ENCODE results near the gene CGAS. TPM values are rescaled to one million over a fixed set of nuclear protein-coding genes. Genes with fewer than 3 reads are reported as not detected.

CGAS gene
- polyA plus RNA-seq, result 1 to 10 TPM in 3 of 4 donors, under 1 TPM in 1; 0.89 to 2.7 (median 2.3) TPM
- long read RNA-seq, donor 1, partial matches to known transcripts, result 0 of 1 reads
- long read RNA-seq, donor 1, other reads (novel, unspliced or antisense), result 0 of 1 reads
- long read RNA-seq, donor 2, result 0 reads
- long read RNA-seq, donor 3, result 0 reads
- long read RNA-seq, donor 4, result 0 reads
- long read RNA-seq, donor 5, result 0 reads
- long read RNA-seq, donor 6, partial matches to known transcripts, result 0 of 1 reads
- long read RNA-seq, donor 6, other reads (novel, unspliced or antisense), result 0 of 1 reads
- long read RNA-seq, donor 7, partial matches to known transcripts, result 0 of 1 reads
- long read RNA-seq, donor 7, other reads (novel, unspliced or antisense), result 0 of 1 reads
- long read RNA-seq, donor 8, result 0 reads
- long read RNA-seq, donor 9, partial matches to known transcripts, result 0 of 1 reads
- long read RNA-seq, donor 9, other reads (novel, unspliced or antisense), result 0 of 1 reads
- long read RNA-seq, donor 10, result 0 reads

- DNase-seq, result peak in 1 of 2 donors; percentile 56
- peak within 1 kb of the TSS; percentile 60 to 86 (median 77) for H3K4me3 ChIP-seq (ENCODE audit: low read depth in 1 of 3, low read length in 3 of 3)
- H3K27ac ChIP-seq (ENCODE audit: low read depth in 1 of 3, low read length in 2 of 3), result peak within 1 kb of the TSS; percentile 35 to 90 (median 68)
- peaks cover 0 to 11% (median 0%) of the 10 kb centered on the region in 3 donors for H3K27me3 ChIP-seq (ENCODE audit: control insufficient read depth in 3 of 3, insufficient read depth in 3 of 3, low read length in 3 of 3)
- 6 to 10% (median 7%) methylated on average over 23 of the region's 23 CpGs for WGBS, 3 donors
- peaks cover 0 to 4% (median 0%) of the 10 kb centered on the region in 3 donors for H3K4me1 ChIP-seq (ENCODE audit: control insufficient read depth in 3 of 3, insufficient read depth in 2 of 3, low read depth in 1 of 3, low read length in 2 of 3)
- peaks cover 0 to 2% of the 10 kb centered on the region in 2 donors for H3K9me3 ChIP-seq (ENCODE audit: control insufficient read depth in 2 of 2, insufficient read depth in 1 of 2, low read depth in 1 of 2, low read length in 1 of 2)
- H3K36me3 ChIP-seq (ENCODE audit: control insufficient read depth in 3 of 3, insufficient read depth in 2 of 3, low read depth in 1 of 3, low read length in 3 of 3), result peaks cover 0 to 3% (median 2%) of the 10 kb centered on the region in 3 donors
- no peak for FAIRE-seq
These were observed at the start of gene CGAS for GRCh38 chr6:73452107-73452461. Gene CGAS (minus strand): TSS chr6:73452297. CDS start chr6:73452181, 116 bp downstream.

GRCh38 chr6:73497915-73498314 is 45.8 kb upstream of the CGAS start:
- FAIRE-seq, result no peak
- no peaks in the 10 kb centered on the region for H3K4me1 ChIP-seq (ENCODE audit: control insufficient read depth in 3 of 3, insufficient read depth in 2 of 3, low read depth in 1 of 3, low read length in 2 of 3)
- H3K27ac ChIP-seq (ENCODE audit: low read depth in 1 of 3, low read length in 2 of 3), result no peak overlapping the region
- H3K4me3 ChIP-seq (ENCODE audit: low read depth in 1 of 3, low read length in 3 of 3), result no peak overlapping the region
- whole genome bisulfite sequencing, 3 donors, result 94 to 99% (median 96%) methylated on average over 3 of the region's 3 CpGs
- H3K27me3 ChIP-seq (ENCODE audit: control insufficient read depth in 3 of 3, insufficient read depth in 3 of 3, low read length in 3 of 3), result no peaks in the 10 kb centered on the region
- peaks cover 8 to 48% (median 21%) of the 10 kb centered on the region in 3 donors for H3K36me3 ChIP-seq (ENCODE audit: control insufficient read depth in 3 of 3, insufficient read depth in 2 of 3, low read depth in 1 of 3, low read length in 3 of 3)
- no peaks in the 10 kb centered on the region for H3K9me3 ChIP-seq (ENCODE audit: control insufficient read depth in 2 of 2, insufficient read depth in 1 of 2, low read depth in 1 of 2, low read length in 1 of 2)
- DNase-seq, result no peak

GRCh38 chr6:73491377-73491776 is 39.3 kb upstream of the CGAS start:
- no peak for DNase-seq
- FAIRE-seq, result no peak
- H3K4me1 ChIP-seq (ENCODE audit: control insufficient read depth in 3 of 3, insufficient read depth in 2 of 3, low read depth in 1 of 3, low read length in 2 of 3), result no peaks in the 10 kb centered on the region
- no peaks in the 10 kb centered on the region for H3K27me3 ChIP-seq (ENCODE audit: control insufficient read depth in 3 of 3, insufficient read depth in 3 of 3, low read length in 3 of 3)
- H3K9me3 ChIP-seq (ENCODE audit: control insufficient read depth in 2 of 2, insufficient read depth in 1 of 2, low read depth in 1 of 2, low read length in 1 of 2), result no peaks in the 10 kb centered on the region
- peaks cover 4 to 46% (median 24%) of the 10 kb centered on the region in 3 donors for H3K36me3 ChIP-seq (ENCODE audit: control insufficient read depth in 3 of 3, insufficient read depth in 2 of 3, low read depth in 1 of 3, low read length in 3 of 3)
- no peak overlapping the region for H3K27ac ChIP-seq (ENCODE audit: low read depth in 1 of 3, low read length in 2 of 3)
- H3K4me3 ChIP-seq (ENCODE audit: low read depth in 1 of 3, low read length in 3 of 3), result no peak overlapping the region

GRCh38 chr6:73487473-73487872 is 35.4 kb upstream of the CGAS start:
- no peak for FAIRE-seq
- Histone ChIP-seq H3K36me3 (ENCODE audit: control insufficient read depth in 3 of 3, insufficient read depth in 2 of 3, low read depth in 1 of 3, low read length in 3 of 3) (peaks cover 7 to 50% (median 19%) of the 10 kb centered on the region in 3 donors), H3K27me3 (ENCODE audit: control insufficient read depth in 3 of 3, insufficient read depth in 3 of 3, low read length in 3 of 3) (no peaks in the 10 kb centered on the region), H3K27ac (ENCODE audit: low read depth in 1 of 3, low read length in 2 of 3) (no peak overlapping the region), H3K4me3 (ENCODE audit: low read depth in 1 of 3, low read length in 3 of 3) (no peak overlapping the region), H3K9me3 (ENCODE audit: control insufficient read depth in 2 of 2, insufficient read depth in 1 of 2, low read depth in 1 of 2, low read length in 1 of 2) (no peaks in the 10 kb centered on the region), H3K4me1 (ENCODE audit: control insufficient read depth in 3 of 3, insufficient read depth in 2 of 3, low read depth in 1 of 3, low read length in 2 of 3) (no peaks in the 10 kb centered on the region)
- WGBS, 3 donors, result 94 to 99% (median 99%) methylated on average over 7 of the region's 7 CpGs
- no peak for DNase-seq

DNA sequence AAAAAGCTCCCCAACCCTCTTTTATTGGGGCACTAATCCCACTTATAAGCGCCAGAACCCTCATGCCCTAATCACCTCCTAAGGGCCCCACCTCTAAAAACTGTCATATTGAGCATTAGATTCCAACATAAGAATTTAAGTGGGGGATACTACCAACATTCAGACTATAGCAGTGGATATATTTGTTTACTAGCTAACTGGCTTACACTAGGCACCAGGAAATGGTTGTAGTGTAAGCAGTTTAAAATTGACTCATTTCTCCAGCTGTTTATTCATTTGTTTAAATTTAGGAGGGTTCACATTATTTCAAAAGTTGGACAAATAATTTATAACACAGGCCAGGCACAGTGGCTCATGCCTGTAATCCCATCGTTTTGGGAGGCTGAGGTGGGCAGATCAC is 32.3 kb upstream of the CGAS start:
- H3K4me3 ChIP-seq (ENCODE audit: low read depth in 1 of 3, low read length in 3 of 3), result no peak overlapping the region
- FAIRE-seq (no peak), DNase-seq (no peak)
- WGBS, 3 donors, result 80 to 85% (median 83%) methylated on average over 2 of the region's 2 CpGs
- no peaks in the 10 kb centered on the region for H3K9me3 ChIP-seq (ENCODE audit: control insufficient read depth in 2 of 2, insufficient read depth in 1 of 2, low read depth in 1 of 2, low read length in 1 of 2)
- H3K27me3 ChIP-seq (ENCODE audit: control insufficient read depth in 3 of 3, insufficient read depth in 3 of 3, low read length in 3 of 3), result no peaks in the 10 kb centered on the region
- peaks cover 16 to 61% (median 19%) of the 10 kb centered on the region in 3 donors for H3K36me3 ChIP-seq (ENCODE audit: control insufficient read depth in 3 of 3, insufficient read depth in 2 of 3, low read depth in 1 of 3, low read length in 3 of 3)
- H3K27ac ChIP-seq (ENCODE audit: low read depth in 1 of 3, low read length in 2 of 3), result no peak overlapping the region
- H3K4me1 ChIP-seq (ENCODE audit: control insufficient read depth in 3 of 3, insufficient read depth in 2 of 3, low read depth in 1 of 3, low read length in 2 of 3), result no peaks in the 10 kb centered on the region

GRCh38 chr6:73481969-73482368 is 29.9 kb upstream of the CGAS start:
- WGBS, 3 donors, result 90 to 96% (median 94%) methylated on average over 12 of the region's 12 CpGs

GRCh38 chr6:73477407-73477806 is 25.3 kb upstream of the CGAS start:
- Histone ChIP-seq H3K27me3 (ENCODE audit: control insufficient read depth in 3 of 3, insufficient read depth in 3 of 3, low read length in 3 of 3) (no peaks in the 10 kb centered on the region), H3K4me1 (ENCODE audit: control insufficient read depth in 3 of 3, insufficient read depth in 2 of 3, low read depth in 1 of 3, low read length in 2 of 3) (no peaks in the 10 kb centered on the region), H3K9me3 (ENCODE audit: control insufficient read depth in 2 of 2, insufficient read depth in 1 of 2, low read depth in 1 of 2, low read length in 1 of 2) (no peaks in the 10 kb centered on the region), H3K36me3 (ENCODE audit: control insufficient read depth in 3 of 3, insufficient read depth in 2 of 3, low read depth in 1 of 3, low read length in 3 of 3) (peaks cover 26 to 77% (median 31%) of the 10 kb centered on the region in 3 donors), H3K27ac (ENCODE audit: low read depth in 1 of 3, low read length in 2 of 3) (no peak overlapping the region), H3K4me3 (ENCODE audit: low read depth in 1 of 3, low read length in 3 of 3) (no peak overlapping the region)
- DNase-seq (no peak), FAIRE-seq (no peak)
- 93 to 98% (median 95%) methylated on average over 4 of the region's 4 CpGs for WGBS, 3 donors

More at GRCh38 chr6:73481969-73482368, 29.9 kb upstream of the CGAS start:
- no peaks in the 10 kb centered on the region for H3K9me3 ChIP-seq (ENCODE audit: control insufficient read depth in 2 of 2, insufficient read depth in 1 of 2, low read depth in 1 of 2, low read length in 1 of 2)
- H3K27me3 ChIP-seq (ENCODE audit: control insufficient read depth in 3 of 3, insufficient read depth in 3 of 3, low read length in 3 of 3), result no peaks in the 10 kb centered on the region
- no peak overlapping the region for H3K4me3 ChIP-seq (ENCODE audit: low read depth in 1 of 3, low read length in 3 of 3)
- no peaks in the 10 kb centered on the region for H3K4me1 ChIP-seq (ENCODE audit: control insufficient read depth in 3 of 3, insufficient read depth in 2 of 3, low read depth in 1 of 3, low read length in 2 of 3)
- FAIRE-seq, result no peak
- DNase-seq, result no peak
- peaks cover 11 to 66% (median 12%) of the 10 kb centered on the region in 3 donors for H3K36me3 ChIP-seq (ENCODE audit: control insufficient read depth in 3 of 3, insufficient read depth in 2 of 3, low read depth in 1 of 3, low read length in 3 of 3)
- H3K27ac ChIP-seq (ENCODE audit: low read depth in 1 of 3, low read length in 2 of 3), result no peak overlapping the region

DNA sequence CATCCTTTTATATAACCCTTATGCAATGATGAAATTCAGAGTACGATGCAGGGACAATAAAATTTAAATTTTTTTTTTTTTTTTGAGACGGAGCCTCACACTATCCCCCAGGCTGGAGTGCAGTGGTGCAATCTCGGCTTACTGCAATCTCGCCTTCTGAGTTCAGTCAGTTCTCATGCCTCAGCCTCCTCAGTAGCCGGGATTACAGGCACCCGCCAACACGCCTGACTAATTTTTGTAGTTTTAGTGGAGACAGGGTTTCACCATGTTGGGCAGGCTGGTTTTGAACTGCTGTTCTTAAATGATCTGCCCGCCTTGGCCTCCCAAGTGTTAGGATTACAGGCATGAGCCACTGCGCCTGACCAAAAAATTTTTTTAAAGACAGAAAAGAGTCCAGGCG is 24.6 kb upstream of the CGAS start:
- DNase-seq, result no peak
- no peak overlapping the region for H3K27ac ChIP-seq (ENCODE audit: low read depth in 1 of 3, low read length in 2 of 3)
- H3K27me3 ChIP-seq (ENCODE audit: control insufficient read depth in 3 of 3, insufficient read depth in 3 of 3, low read length in 3 of 3), result no peaks in the 10 kb centered on the region
- H3K4me1 ChIP-seq (ENCODE audit: control insufficient read depth in 3 of 3, insufficient read depth in 2 of 3, low read depth in 1 of 3, low read length in 2 of 3), result no peaks in the 10 kb centered on the region
- FAIRE-seq, result no peak
- peaks cover 21 to 73% (median 28%) of the 10 kb centered on the region in 3 donors for H3K36me3 ChIP-seq (ENCODE audit: control insufficient read depth in 3 of 3, insufficient read depth in 2 of 3, low read depth in 1 of 3, low read length in 3 of 3)
- no peaks in the 10 kb centered on the region for H3K9me3 ChIP-seq (ENCODE audit: control insufficient read depth in 2 of 2, insufficient read depth in 1 of 2, low read depth in 1 of 2, low read length in 1 of 2)
- no peak overlapping the region for H3K4me3 ChIP-seq (ENCODE audit: low read depth in 1 of 3, low read length in 3 of 3)
- 92 to 97% (median 92%) methylated on average over 10 of the region's 10 CpGs for WGBS, 3 donors
